Stimulated activated CD8-positive, alpha-beta memory T cell treated with anti-CD3 and anti-CD28 coated beads, Interleukin-4, amount 100 ng/mL, for 1 hour (primary cell): ENCODE measurements around the gene C5orf22.
"Not testable (repeated sequence)": the region's sequence is repeated elsewhere in the genome, so short reads cannot be mapped to it uniquely, and the experiment has no call there.

Experiments used
- DNase-seq, 2 donors: peaks; one replicate each; pipeline ENCODE4 v3.0.0-alpha.2; 2020; ENCODE audit warnings: low read depth in 2 of 2, low spot score in 1 of 2

C5orf22 gene

DNA sequence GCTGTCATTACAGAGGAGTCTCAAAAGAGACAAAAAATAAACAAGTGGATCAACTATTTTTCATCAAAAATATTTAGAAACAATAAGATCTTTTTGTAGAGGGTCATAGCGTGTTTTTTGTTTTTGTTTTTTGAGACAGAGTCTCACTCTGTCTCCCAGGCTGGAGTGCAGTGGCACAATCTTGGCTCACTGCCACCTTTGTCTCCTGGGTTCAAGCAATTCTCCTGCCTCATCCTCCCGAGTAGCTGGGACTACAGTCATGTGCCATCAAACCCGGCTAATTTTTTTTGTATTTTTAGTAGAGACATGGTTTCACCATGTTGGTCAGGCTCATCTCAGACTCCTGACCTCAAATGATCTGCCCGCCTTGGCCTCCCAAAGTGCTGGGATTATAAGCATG lies 70.2 kb downstream of the C5orf22 start:
- not testable (repeated sequence) for DNase-seq

DNA sequence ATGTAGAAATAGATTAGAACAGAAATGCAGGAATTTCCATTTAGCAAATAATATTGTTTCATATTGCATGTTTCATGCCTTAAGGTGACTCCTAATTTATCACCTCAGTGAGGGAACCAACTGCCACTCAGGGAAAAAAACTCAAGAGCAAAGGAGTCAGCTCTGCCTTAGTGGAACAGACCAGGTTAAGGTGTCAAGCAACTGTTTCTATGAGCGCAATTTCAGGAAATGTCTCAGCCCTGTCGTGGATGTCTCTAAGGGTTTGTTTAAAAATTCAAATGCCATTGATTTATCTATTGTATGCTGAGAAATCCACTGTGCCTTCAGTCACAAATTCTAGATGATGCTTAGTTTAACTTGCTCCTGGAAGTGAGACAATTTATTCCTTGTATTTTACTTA lies 72.1 kb downstream of the C5orf22 start:
- no peak for DNase-seq

DNA sequence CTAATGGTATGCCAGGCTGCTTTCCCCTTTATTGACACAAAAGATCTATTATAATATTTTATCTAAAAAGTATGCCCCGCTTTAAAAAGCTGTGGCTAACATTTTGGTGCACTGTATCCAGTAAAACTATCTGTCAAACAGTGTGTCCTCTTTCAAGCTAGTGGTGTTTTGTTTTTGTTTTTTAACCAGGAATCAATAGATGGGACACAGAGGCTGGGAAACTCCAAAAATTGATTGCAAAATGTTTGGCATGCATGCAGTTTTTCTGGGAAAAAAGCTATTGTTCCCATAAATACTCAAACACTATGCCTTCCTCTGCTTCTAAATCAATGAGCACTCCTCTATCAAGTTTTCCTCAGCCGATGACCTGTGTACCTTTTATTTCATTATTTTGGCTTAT lies 72.5 kb downstream of the C5orf22 start:
- DNase-seq = no peak
